ENCODE results near the gene CCDC92.

- TF ChIP-seq GATA2 (IDR thresholded peaks at IDR 0.05; ENCODE audit: insufficient read depth, insufficient read length, low read depth, low read length): no peak
- TF ChIP-seq CTCF (IDR thresholded peaks at IDR 0.05; ENCODE audit: extremely low read depth in 1 of 2, insufficient read depth in 1 of 2, low read depth in 1 of 2, low read length in 2 of 2): no peak
- TF ChIP-seq POLR2A (IDR thresholded peaks at IDR 0.05; ENCODE audit: low read depth, low read length): no peak
- TF ChIP-seq EZH2 (IDR thresholded peaks at IDR 0.05; ENCODE audit: borderline replicate concordance, low read depth, low read length, severe bottlenecking): no peak
- TF ChIP-seq JUN (IDR thresholded peaks at IDR 0.05; ENCODE audit: borderline replicate concordance, insufficient read depth, insufficient read length, low read depth): peak; percentile 66
- no peak for TF ChIP-seq POLR2AphosphoS5 (IDR thresholded peaks at IDR 0.05; ENCODE audit: insufficient read depth, low read depth, low read length)
- peak; percentile 28 for TF ChIP-seq FOS (IDR thresholded peaks at IDR 0.05; ENCODE audit: borderline replicate concordance, insufficient read depth, low read length)
Observed at GRCh38 chr12:123942238-123942653, 30.4 kb downstream of the CCDC92 start.
